ENCODE data around the gene TSTD1.

The TSTD1 gene

GRCh38 chr1:161084597-161084988 lies 45.8 kb upstream of the TSTD1 start:
- Histone ChIP-seq H3K4me1 (ENCODE audit: low read length) (no peaks in the 10 kb centered on the region), H3K4me2 (ENCODE audit: low read depth, low read length) (no peak overlapping the region)

GRCh38 chr1:161083748-161084596 lies 45.2 kb upstream of the TSTD1 start:
- Histone ChIP-seq H4K20me1 (ENCODE audit: insufficient read depth, low read length) (no peaks in the 10 kb centered on the region), H2AFZ (ENCODE audit: low read length) (no peak overlapping the region), H3K4me1 (ENCODE audit: low read length) (no peaks in the 10 kb centered on the region), H3K36me3 (replicated peaks; ENCODE audit: insufficient read depth, low read length) (no peaks in the 10 kb centered on the region), H3K9ac (ENCODE audit: low read length) (no peak overlapping the region), H3K27ac (ENCODE audit: low read length) (no peak overlapping the region), H3K79me2 (ENCODE audit: low read length) (no peaks in the 10 kb centered on the region), H3F3A (ENCODE audit: insufficient read depth, low read length) (no peaks in the 10 kb centered on the region), H3K4me2 (ENCODE audit: low read depth, low read length) (no peak overlapping the region), H3K9me3 (replicated peaks; ENCODE audit: insufficient read depth, low read length) (no peaks in the 10 kb centered on the region), H3K9me2 (replicated peaks; ENCODE audit: insufficient read depth, low read length) (no peaks in the 10 kb centered on the region), H3K27me3 (replicated peaks; ENCODE audit: insufficient read depth, low read length) (no peaks in the 10 kb centered on the region), H3K4me3 (ENCODE audit: low read length) (no peak overlapping the region)
- TF ChIP-seq CTCF (IDR thresholded peaks at IDR 0.05; ENCODE audit: low read length), result no peak
- TF ChIP-seq EZH2phosphoT487 (IDR thresholded peaks at IDR 0.05; ENCODE audit: low read length), result no peak
- TF ChIP-seq EZH2 (optimal IDR thresholded peaks at IDR 0.05; ENCODE audit: low read depth, low read length), result no peak
- DNase-seq, result no peak

More at GRCh38 chr1:161084597-161084988, 45.8 kb upstream of the TSTD1 start:
- Histone ChIP-seq H3K4me3 (ENCODE audit: low read length) (no peak overlapping the region), H2AFZ (ENCODE audit: low read length) (no peak overlapping the region), H3K9me3 (replicated peaks; ENCODE audit: insufficient read depth, low read length) (no peaks in the 10 kb centered on the region), H4K20me1 (ENCODE audit: insufficient read depth, low read length) (no peaks in the 10 kb centered on the region), H3K27ac (ENCODE audit: low read length) (no peak overlapping the region), H3K79me2 (ENCODE audit: low read length) (no peaks in the 10 kb centered on the region), H3F3A (ENCODE audit: insufficient read depth, low read length) (no peaks in the 10 kb centered on the region), H3K9me2 (replicated peaks; ENCODE audit: insufficient read depth, low read length) (no peaks in the 10 kb centered on the region), H3K9ac (ENCODE audit: low read length) (no peak overlapping the region), H3K36me3 (replicated peaks; ENCODE audit: insufficient read depth, low read length) (no peaks in the 10 kb centered on the region), H3K27me3 (replicated peaks; ENCODE audit: insufficient read depth, low read length) (no peaks in the 10 kb centered on the region)
- no peak for DNase-seq
- TF ChIP-seq CTCF (IDR thresholded peaks at IDR 0.05; ENCODE audit: low read length) (no peak), EZH2phosphoT487 (IDR thresholded peaks at IDR 0.05; ENCODE audit: low read length) (no peak), EZH2 (optimal IDR thresholded peaks at IDR 0.05; ENCODE audit: low read depth, low read length) (no peak)

GRCh38 chr1:161082996-161083747 lies 44.4 kb upstream of the TSTD1 start:
- H3K27me3 ChIP-seq (replicated peaks; ENCODE audit: insufficient read depth, low read length), result no peaks in the 10 kb centered on the region
- H3K4me1 ChIP-seq (ENCODE audit: low read length), result no peaks in the 10 kb centered on the region
- H4K20me1 ChIP-seq (ENCODE audit: insufficient read depth, low read length), result no peaks in the 10 kb centered on the region
- no peaks in the 10 kb centered on the region for H3K36me3 ChIP-seq (replicated peaks; ENCODE audit: insufficient read depth, low read length)
- no peak overlapping the region for H3K4me3 ChIP-seq (ENCODE audit: low read length)
- no peak for TF ChIP-seq CTCF (IDR thresholded peaks at IDR 0.05; ENCODE audit: low read length)
- no peak for TF ChIP-seq EZH2 (optimal IDR thresholded peaks at IDR 0.05; ENCODE audit: low read depth, low read length)
- TF ChIP-seq EZH2phosphoT487 (IDR thresholded peaks at IDR 0.05; ENCODE audit: low read length), result no peak
- H3K79me2 ChIP-seq (ENCODE audit: low read length), result no peaks in the 10 kb centered on the region
- no peaks in the 10 kb centered on the region for H3K9me2 ChIP-seq (replicated peaks; ENCODE audit: insufficient read depth, low read length)
- H3K27ac ChIP-seq (ENCODE audit: low read length), result no peak overlapping the region
- H3K4me2 ChIP-seq (ENCODE audit: low read depth, low read length), result no peak overlapping the region
- no peak overlapping the region for H3K9ac ChIP-seq (ENCODE audit: low read length)
- DNase-seq, result no peak
- H3F3A ChIP-seq (ENCODE audit: insufficient read depth, low read length), result no peaks in the 10 kb centered on the region
- H2AFZ ChIP-seq (ENCODE audit: low read length), result no peak overlapping the region
- H3K9me3 ChIP-seq (replicated peaks; ENCODE audit: insufficient read depth, low read length), result no peaks in the 10 kb centered on the region

Measured in MM.1S (cell line).